ENCODE measurements around the gene SESN3.

The SESN3 gene

GRCh38 chr11:95128602-95129001 is 102.4 kb downstream of the SESN3 start:
- DNase-seq (ENCODE audit: extremely low read depth in 1 of 2, low read depth in 1 of 2), result no peak

- DNase-seq (ENCODE audit: extremely low read depth in 1 of 2, low read depth in 1 of 2), result no peak
Observed at GRCh38 chr11:95123556-95123955, 107.4 kb downstream of the SESN3 start.

- no peak for DNase-seq (ENCODE audit: extremely low read depth in 1 of 2, low read depth in 1 of 2)
Observed at GRCh38 chr11:95121698-95122097, 109.3 kb downstream of the SESN3 start.

GRCh38 chr11:95119361-95120060 is 111.5 kb downstream of the SESN3 start:
- DNase-seq (ENCODE audit: extremely low read depth in 1 of 2, low read depth in 1 of 2), result no peak

- no peak for DNase-seq (ENCODE audit: extremely low read depth in 1 of 2, low read depth in 1 of 2)
Observed at GRCh38 chr11:95115597-95115996, 115.4 kb downstream of the SESN3 start.

All from stimulated activated CD8-positive, alpha-beta memory T cell treated with anti-CD3 and anti-CD28 coated beads, Interleukin-7, amount 100 ng/mL, for 48 hours (primary cell).